ENCODE data around the gene NRXN2.

DNA sequence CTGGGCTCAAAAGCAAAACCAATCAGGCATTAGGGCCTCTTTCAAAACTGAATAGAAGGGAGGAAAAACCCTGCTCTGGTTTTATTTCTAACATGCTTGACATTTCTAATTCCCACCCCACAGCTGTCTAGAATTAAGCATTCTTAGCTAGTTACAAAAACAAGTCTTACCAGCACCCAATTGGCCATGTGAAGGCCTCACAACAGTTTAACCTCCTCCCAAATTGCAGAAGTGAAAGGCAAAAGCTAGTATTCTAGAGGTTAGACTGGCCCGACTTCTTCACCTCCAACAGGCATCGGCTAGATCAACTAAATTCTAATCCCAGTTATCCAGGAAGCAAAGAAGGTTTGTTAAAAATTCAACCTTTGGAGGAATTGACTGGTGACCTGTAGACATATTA is 48.9 kb upstream of the NRXN2 start:
- TF ChIP-seq, protein P1, sequence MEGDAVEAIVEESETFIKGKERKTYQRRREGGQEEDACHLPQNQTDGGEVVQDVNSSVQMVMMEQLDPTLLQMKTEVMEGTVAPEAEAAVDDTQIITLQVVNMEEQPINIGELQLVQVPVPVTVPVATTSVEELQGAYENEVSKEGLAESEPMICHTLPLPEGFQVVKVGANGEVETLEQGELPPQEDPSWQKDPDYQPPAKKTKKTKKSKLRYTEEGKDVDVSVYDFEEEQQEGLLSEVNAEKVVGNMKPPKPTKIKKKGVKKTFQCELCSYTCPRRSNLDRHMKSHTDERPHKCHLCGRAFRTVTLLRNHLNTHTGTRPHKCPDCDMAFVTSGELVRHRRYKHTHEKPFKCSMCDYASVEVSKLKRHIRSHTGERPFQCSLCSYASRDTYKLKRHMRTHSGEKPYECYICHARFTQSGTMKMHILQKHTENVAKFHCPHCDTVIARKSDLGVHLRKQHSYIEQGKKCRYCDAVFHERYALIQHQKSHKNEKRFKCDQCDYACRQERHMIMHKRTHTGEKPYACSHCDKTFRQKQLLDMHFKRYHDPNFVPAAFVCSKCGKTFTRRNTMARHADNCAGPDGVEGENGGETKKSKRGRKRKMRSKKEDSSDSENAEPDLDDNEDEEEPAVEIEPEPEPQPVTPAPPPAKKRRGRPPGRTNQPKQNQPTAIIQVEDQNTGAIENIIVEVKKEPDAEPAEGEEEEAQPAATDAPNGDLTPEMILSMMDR (IDR thresholded peaks at IDR 0.05; ENCODE audit: low read depth, low read length, poor library complexity, severe bottlenecking): no peak
- no peak for TF ChIP-seq EZH2phosphoT487 (IDR thresholded peaks at IDR 0.05; ENCODE audit: borderline replicate concordance, low read length)
